Endothelial cell of umbilical vein (primary cell): ENCODE measurements around the gene C1QC. TPM values are rescaled to one million over a fixed set of nuclear protein-coding genes. Genes with fewer than 3 reads are reported as not detected.

Source experiments
- BruUV-seq: library from RNA; stranded (reverse); fragments of 400-500 nt; replicated peaks from 2 replicates; lab custom pipeline; 2021; lab: Mats Ljungman, UMichigan
- CTCF ChIA-PET: fragments of 300-600, 350-600 bp; sonication (Branson Sonifier 250); formaldehyde crosslinking; loops from one replicate; lab custom pipeline; 2021; ENCODE audit warnings: antibody characterized with exemption, inconsistent platforms; lab: Charles Lee
- POLR2A ChIA-PET: fragments of 300-600, 350-600 bp; sonication (Branson Sonifier 250); formaldehyde crosslinking; loops from one replicate; lab custom pipeline; 2021; ENCODE audit warnings: antibody characterized with exemption, inconsistent platforms; lab: Charles Lee
- DNase-seq: peaks from one replicate; pipeline ENCODE4 v3.0.0-alpha.2; 2011; ENCODE audit warnings: low read depth, low spot score
- FAIRE-seq: peaks from 2 replicates; lab custom pipeline; 2011; peaks lifted over from hg19 to GRCh38; lab: Jason Lieb, UNC
- H2AFZ ChIP-seq: 2 replicates; pipeline ENCODE4 v1.6.0; 2012; ENCODE audit warnings: low read depth, low read length, control low read depth, inconsistent platforms
- H3K27ac ChIP-seq: 2 replicates; pipeline ENCODE4 v1.5.1; 2011; ENCODE audit warnings: low read depth, mild to moderate bottlenecking, control low read depth, low read length, moderate library complexity; ENCODE audit not compliant: insufficient read depth
- H3K27me3 ChIP-seq, 2 experiments: 2 replicates each; pipeline versions ENCODE4 v1.6.0 to v1.6.1; 2011; ENCODE audit warnings: low read length in 2 of 2, mixed read lengths in 1 of 2; ENCODE audit not compliant: control insufficient read depth in 2 of 2, insufficient read depth in 2 of 2
- H3K36me3 ChIP-seq, 2 experiments: 2 replicates in 1 of 2; 3 replicates in 1 of 2; pipeline ENCODE4 v1.5.1; 2011; ENCODE audit warnings: low read length in 2 of 2, mild to moderate bottlenecking in 1 of 2, moderate library complexity in 1 of 2; ENCODE audit not compliant: control insufficient read depth in 2 of 2, insufficient read depth in 2 of 2; ENCODE audit errors: extremely low read depth in 1 of 2
- H3K4me1 ChIP-seq: 3 replicates; pipeline ENCODE4 v1.5.1; 2011; ENCODE audit warnings: mild to moderate bottlenecking, low read length; ENCODE audit not compliant: control insufficient read depth, insufficient read depth; ENCODE audit errors: extremely low read depth
- H3K4me2 ChIP-seq: 2 replicates; pipeline ENCODE4 v1.6.1; 2011; ENCODE audit warnings: low read length, control low read depth, mixed read lengths; ENCODE audit not compliant: insufficient read depth
- H3K4me3 ChIP-seq, 3 experiments: fragments of 200-600 bp in 1 of 3; sonication (generic), shearing (Covaris generic) in 1 of 3; replicated peaks in 1 of 3; 2 replicates each; pipeline ENCODE4 v1.5.1; 2011 to 2016; ENCODE audit warnings: control low read depth in 3 of 3, low read length in 3 of 3, mild to moderate bottlenecking in 2 of 3, inconsistent platforms in 1 of 3, low read depth in 1 of 3, moderate library complexity in 1 of 3; ENCODE audit not compliant: insufficient read depth in 1 of 3
- H3K79me2 ChIP-seq: 2 replicates; pipeline ENCODE4 v1.6.0; 2012; ENCODE audit warnings: low read length, inconsistent platforms; ENCODE audit not compliant: control insufficient read depth, insufficient read depth
- H3K9ac ChIP-seq: replicated peaks from 2 replicates; pipeline ENCODE3; 2011; ENCODE audit warnings: low read length, control low read depth; ENCODE audit not compliant: insufficient read depth; ENCODE audit errors: extremely low read depth
- H3K9me1 ChIP-seq: replicated peaks from 3 replicates; pipeline ENCODE4 v1.6.0; 2011; ENCODE audit warnings: mild to moderate bottlenecking, low read length; ENCODE audit not compliant: control insufficient read depth, insufficient read depth; ENCODE audit errors: extremely low read depth
- H3K9me3 ChIP-seq: replicated peaks from 2 replicates; pipeline ENCODE4 v1.5.1; 2012; ENCODE audit warnings: low read length, inconsistent platforms; ENCODE audit not compliant: control insufficient read depth, insufficient read depth
- H4K20me1 ChIP-seq: replicated peaks from 2 replicates; pipeline ENCODE3; 2011; ENCODE audit warnings: mild to moderate bottlenecking, low read length; ENCODE audit not compliant: control insufficient read depth, insufficient read depth; ENCODE audit errors: extremely low read depth
- CTCF ChIP-seq, 2 donors: IDR thresholded peaks; 1 replicate in 1 of 2; 2 replicates in 1 of 2; pipeline ENCODE4 v1.5.1; 2011; ENCODE audit warnings: low read length in 2 of 2, mild to moderate bottlenecking in 2 of 2, moderate library complexity in 2 of 2, control low read depth in 1 of 2, inconsistent platforms in 1 of 2, low read depth in 1 of 2; ENCODE audit not compliant: insufficient read depth in 1 of 2; ENCODE audit errors: extremely low read depth in 1 of 2
- EZH2 ChIP-seq: IDR thresholded peaks from 2 replicates; pipeline ENCODE4 v1.6.1; 2012; ENCODE audit warnings: borderline replicate concordance, low read depth, mild to moderate bottlenecking, moderate library complexity, low read length, inconsistent platforms; ENCODE audit not compliant: severe bottlenecking
- FOS ChIP-seq: IDR thresholded peaks from 2 replicates; pipeline ENCODE4 v1.6.1; 2011; ENCODE audit warnings: mild to moderate bottlenecking, low read length, moderate library complexity, borderline replicate concordance; ENCODE audit not compliant: insufficient read depth
- GATA2 ChIP-seq: IDR thresholded peaks from 2 replicates; pipeline ENCODE4 v1.7.0; 2011; ENCODE audit warnings: low read depth, mild to moderate bottlenecking, moderate library complexity, mixed read lengths, low read length; ENCODE audit not compliant: insufficient read length, insufficient read depth
- JUN ChIP-seq: IDR thresholded peaks from 2 replicates; pipeline ENCODE4 v1.6.1; 2011; ENCODE audit warnings: borderline replicate concordance, low read depth; ENCODE audit not compliant: insufficient read length, insufficient read depth
- MAX ChIP-seq: IDR thresholded peaks from 2 replicates; pipeline ENCODE4 v1.6.1; 2011; ENCODE audit not compliant: insufficient read depth, insufficient read length
- MYC ChIP-seq: IDR thresholded peaks from one replicate; pipeline ENCODE4 v1.6.1; 2011; ENCODE audit warnings: mild to moderate bottlenecking, low read depth, low read length
- POLR2A ChIP-seq: IDR thresholded peaks from 2 replicates; pipeline ENCODE4 v1.6.1; 2012; ENCODE audit warnings: low read depth, mild to moderate bottlenecking, control low read depth, low read length
- POLR2AphosphoS5 ChIP-seq: IDR thresholded peaks from 2 replicates; pipeline ENCODE4 v1.6.1; 2012; ENCODE audit warnings: low read depth, mild to moderate bottlenecking, control low read depth, low read length, moderate library complexity; ENCODE audit not compliant: insufficient read depth
- dilution Hi-C: fragments of 300-500 bp; cut with MboI; formaldehyde crosslinking; loops from one replicate; pipeline ENCODE4 v1.15.0; 2019; ENCODE audit warnings: low sequenced_read_pairs; ENCODE audit not compliant: extremely low pct_ligation_motif_present
- intact Hi-C: fragments of 100-400 bp; cut with micrococcal nuclease; formaldehyde crosslinking; loops from one replicate; pipeline ENCODE4 v1.10.0; 2022
- polyA plus RNA-seq, 4 experiments: library from polyadenylated mRNA; depleted of rRNA in 3 of 4; stranded (reverse) in 3 of 4; unstranded in 1 of 4; fragments of >200 nt; gene quantifications; 2 replicates each; pipeline versions ENCODE4 v1.2.1 to v1.2.3, GENCODE V29; 2011 to 2012; ENCODE audit warnings: missing spikeins in 1 of 4
- total RNA-seq: library from RNA; stranded (reverse); gene quantifications from 2 replicates; pipeline ENCODE4 v1.2.3, GENCODE V29; 2021

Gene C1QC
- total and polyA plus RNA-seq, 2 donors (not counting 3 experiments of a cell fraction or from before 2014, with no cell fraction given): not detected

GRCh38 chr1:22646384-22646783 lies 3.0 kb downstream of the C1QC start:
- H3K9ac ChIP-seq: no peak overlapping the region
- POLR2A ChIA-PET: no interaction called here
- no peaks in the 10 kb centered on the region for H3K9me1 ChIP-seq
- dilution Hi-C loops: no loop called here
- no peaks in the 10 kb centered on the region for H3K27me3 ChIP-seq
- CTCF ChIA-PET: interaction anchor here (0.6 to 2.5 kb wide), 5 partner anchors 11 to 284 kb away, joined by 3 to 12 read pairs (median 5); partner anchors contain the start of gene C1QA
- no peaks in the 10 kb centered on the region for H3K79me2 ChIP-seq
- DNase-seq: no peak
- FAIRE-seq: no peak
- no TSS peak for BruUV-seq
- no peaks in the 10 kb centered on the region for H3K9me3 ChIP-seq
- H3K36me3 ChIP-seq: no peaks in the 10 kb centered on the region
- no peak overlapping the region for H3K4me3 ChIP-seq
- no peaks in the 10 kb centered on the region for H4K20me1 ChIP-seq
- H3K4me2 ChIP-seq: no peak overlapping the region
- H3K4me1 ChIP-seq: no peaks in the 10 kb centered on the region
- H3K27ac ChIP-seq: no peak overlapping the region
- H2AFZ ChIP-seq: no peak overlapping the region
- TF ChIP-seq FOS: no peak
- TF ChIP-seq CTCF (IDR thresholded peaks at IDR 0.05; ENCODE audit: extremely low read depth in 1 of 2, insufficient read depth in 1 of 2, low read depth in 1 of 2, low read length in 2 of 2): no peak
- TF ChIP-seq MAX: no peak
- TF ChIP-seq JUN: no peak
- TF ChIP-seq POLR2A: no peak
- no peak for TF ChIP-seq GATA2
- no peak for TF ChIP-seq MYC
- TF ChIP-seq POLR2AphosphoS5: no peak
- no peak for TF ChIP-seq EZH2
- intact Hi-C loops: no loop called here
